GM10248 (cell line): Measurements from ENCODE around the gene ZNF474.

Experiments
- CTCF ChIA-PET: fragments of 300-600 bp; sonication (Branson Sonifier 250); formaldehyde crosslinking; extraction: SDS; loops from one replicate; lab custom pipeline; 2021; ENCODE audit warnings: antibody characterized with exemption; lab: Yijun Ruan, JAX
- POLR2A ChIA-PET: fragments of 350-650 bp; sonication (Branson Sonifier 250); formaldehyde crosslinking; extraction: SDS; loops from one replicate; lab custom pipeline; 2020; ENCODE audit warnings: antibody characterized with exemption; lab: Yijun Ruan, JAX
- DNase-seq: peaks from one replicate; pipeline ENCODE4 v3.0.0; 2012; ENCODE audit errors: extremely low spot score
- TF ChIP-seq, protein P1 (sequence below): IDR thresholded peaks from 2 replicates; pipeline ENCODE4 v1.5.1; 2012; ENCODE audit warnings: mild to moderate bottlenecking, low read depth; ENCODE audit errors: extremely low read depth, missing control alignments, control extremely low read depth

Gene ZNF474

GRCh38 chr5:122102825-122103224, 26.5 kb upstream of the ZNF474 start:
- DNase-seq = no peak
- TF ChIP-seq, protein P1, sequence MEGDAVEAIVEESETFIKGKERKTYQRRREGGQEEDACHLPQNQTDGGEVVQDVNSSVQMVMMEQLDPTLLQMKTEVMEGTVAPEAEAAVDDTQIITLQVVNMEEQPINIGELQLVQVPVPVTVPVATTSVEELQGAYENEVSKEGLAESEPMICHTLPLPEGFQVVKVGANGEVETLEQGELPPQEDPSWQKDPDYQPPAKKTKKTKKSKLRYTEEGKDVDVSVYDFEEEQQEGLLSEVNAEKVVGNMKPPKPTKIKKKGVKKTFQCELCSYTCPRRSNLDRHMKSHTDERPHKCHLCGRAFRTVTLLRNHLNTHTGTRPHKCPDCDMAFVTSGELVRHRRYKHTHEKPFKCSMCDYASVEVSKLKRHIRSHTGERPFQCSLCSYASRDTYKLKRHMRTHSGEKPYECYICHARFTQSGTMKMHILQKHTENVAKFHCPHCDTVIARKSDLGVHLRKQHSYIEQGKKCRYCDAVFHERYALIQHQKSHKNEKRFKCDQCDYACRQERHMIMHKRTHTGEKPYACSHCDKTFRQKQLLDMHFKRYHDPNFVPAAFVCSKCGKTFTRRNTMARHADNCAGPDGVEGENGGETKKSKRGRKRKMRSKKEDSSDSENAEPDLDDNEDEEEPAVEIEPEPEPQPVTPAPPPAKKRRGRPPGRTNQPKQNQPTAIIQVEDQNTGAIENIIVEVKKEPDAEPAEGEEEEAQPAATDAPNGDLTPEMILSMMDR = no peak
- ChIA-PET CTCF (interaction anchor here (0.6 to 2.4 kb wide), 11 partner anchors 9 to 1446 kb away, joined by 3 to 14 read pairs (median 4); partner anchors contain the start of genes LOX and ZNF474), POLR2A (no interaction called here)

DNA sequence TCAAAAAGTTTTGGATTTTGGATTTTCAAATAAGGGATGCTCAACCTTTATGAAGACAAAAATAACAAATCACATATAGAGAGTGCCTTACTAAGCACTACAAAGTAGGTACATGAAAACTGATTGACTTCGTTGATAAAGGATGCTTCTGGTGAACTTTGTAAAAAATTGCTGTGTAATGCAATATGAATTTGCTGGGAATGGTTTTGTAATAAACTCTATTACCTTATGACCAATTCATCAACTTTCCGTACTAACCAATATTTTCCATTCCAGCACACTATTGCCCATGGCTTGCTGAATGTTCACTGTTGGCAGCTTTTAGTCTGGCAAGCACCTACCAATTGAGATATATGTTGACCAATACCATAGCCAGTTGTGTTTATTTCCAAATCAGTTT, 23.4 kb upstream of the ZNF474 start:
- ChIA-PET CTCF (no interaction called here), POLR2A (no interaction called here)
- DNase-seq = no peak
- TF ChIP-seq, protein P1 = no peak

DNA sequence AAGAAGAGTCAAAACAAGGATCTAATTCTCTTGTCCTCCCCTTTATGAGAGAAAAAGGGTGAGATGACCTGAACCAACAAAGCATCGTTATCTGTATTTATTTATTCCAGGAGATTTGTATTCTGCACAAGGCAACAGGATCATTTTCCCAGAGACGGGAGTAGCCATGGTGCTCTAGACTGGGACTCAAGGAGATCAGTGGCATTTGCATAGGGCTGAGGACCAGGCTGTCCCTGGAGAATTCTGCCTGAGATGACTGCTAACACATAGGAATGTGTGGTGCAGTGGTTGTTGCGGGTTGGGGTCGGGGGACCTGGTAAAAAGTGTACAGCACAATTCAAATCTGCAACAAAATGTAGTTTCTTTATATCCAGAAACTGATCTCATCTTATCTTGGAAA, 22.3 kb upstream of the ZNF474 start:
- TF ChIP-seq, protein P1 = no peak
- DNase-seq = no peak
- ChIA-PET CTCF (no interaction called here), POLR2A (no interaction called here)

DNA sequence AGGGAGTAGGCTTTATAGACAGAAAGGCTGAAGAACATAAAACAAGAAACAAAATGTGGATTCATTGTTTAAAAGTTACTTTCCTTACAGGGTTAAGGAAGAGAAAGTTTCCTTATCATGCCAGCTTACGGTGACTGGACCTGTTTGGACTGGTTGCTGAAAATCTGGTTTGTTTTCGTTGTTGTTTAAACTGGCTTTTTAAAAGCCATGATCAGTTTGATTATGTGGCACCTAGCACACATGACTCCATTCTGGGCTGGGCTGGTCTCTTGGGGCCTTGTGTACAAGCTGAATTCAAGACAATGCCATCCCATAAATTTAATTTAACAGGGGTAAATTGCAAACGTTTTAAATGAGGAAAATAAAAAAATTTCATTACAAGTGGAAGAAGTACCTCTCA, 18.4 kb upstream of the ZNF474 start:
- CTCF ChIA-PET = interaction anchor here (1.0 to 2.6 kb wide), 3 partner anchors 9 to 33 kb away, joined by 3 to 14 read pairs (median 3); partner anchors contain the start of gene LOX
- TF ChIP-seq, protein P1 = no peak
- no peak for DNase-seq
- POLR2A ChIA-PET = no interaction called here

GRCh38 chr5:122111460-122111859, 17.9 kb upstream of the ZNF474 start:
- no peak for DNase-seq
- TF ChIP-seq, protein P1 = no peak
- POLR2A ChIA-PET = no interaction called here
- CTCF ChIA-PET = interaction anchor here (1.0 to 2.6 kb wide), 2 partner anchors 9 to 34 kb away, joined by 3 to 14 read pairs; partner anchors contain the start of gene LOX

- DNase-seq = no peak
- TF ChIP-seq, protein P1 = no peak
- ChIA-PET CTCF (interaction anchor here (1.0 to 2.6 kb wide), 2 partner anchors 10 to 34 kb away, joined by 3 to 14 read pairs; partner anchors contain the start of gene LOX), POLR2A (no interaction called here)
Observed at GRCh38 chr5:122112063-122112462, 17.3 kb upstream of the ZNF474 start.
